Stomach (tissue), 4 donors: ENCODE measurements around the gene CWH43.

Experiments used
- EP300 ChIP-seq: sonication (generic); formaldehyde crosslinking; IDR thresholded peaks from one replicate; pipeline ENCODE4 v1.6.1; 2017; ENCODE audit warnings: antibody characterized with exemption
- POLR2A ChIP-seq, 4 donors: fragments of 450-650 bp; IDR thresholded peaks; one replicate each; pipeline ENCODE4 v1.6.1; 2016; ENCODE audit warnings: antibody characterized with exemption in 4 of 4, control low read depth in 2 of 4, mild to moderate bottlenecking in 1 of 4, moderate library complexity in 1 of 4
- POLR2AphosphoS5 ChIP-seq, 3 donors: sonication (generic); formaldehyde crosslinking; IDR thresholded peaks; one replicate each; pipeline ENCODE4 v1.6.1; 2016; ENCODE audit warnings: antibody characterized with exemption in 3 of 3
- TF ChIP-seq, protein P1 (sequence below), 7 experiments: fragments of 450-650 bp in 4 of 7; fragments of 200-600 bp in 3 of 7; sonication (generic) in 3 of 7; IDR thresholded peaks; one replicate each; pipeline ENCODE4 v1.5.1; 2016 to 2019; ENCODE audit warnings: antibody characterized with exemption in 7 of 7, control low read depth in 2 of 7, mild to moderate bottlenecking in 1 of 7

DNA sequence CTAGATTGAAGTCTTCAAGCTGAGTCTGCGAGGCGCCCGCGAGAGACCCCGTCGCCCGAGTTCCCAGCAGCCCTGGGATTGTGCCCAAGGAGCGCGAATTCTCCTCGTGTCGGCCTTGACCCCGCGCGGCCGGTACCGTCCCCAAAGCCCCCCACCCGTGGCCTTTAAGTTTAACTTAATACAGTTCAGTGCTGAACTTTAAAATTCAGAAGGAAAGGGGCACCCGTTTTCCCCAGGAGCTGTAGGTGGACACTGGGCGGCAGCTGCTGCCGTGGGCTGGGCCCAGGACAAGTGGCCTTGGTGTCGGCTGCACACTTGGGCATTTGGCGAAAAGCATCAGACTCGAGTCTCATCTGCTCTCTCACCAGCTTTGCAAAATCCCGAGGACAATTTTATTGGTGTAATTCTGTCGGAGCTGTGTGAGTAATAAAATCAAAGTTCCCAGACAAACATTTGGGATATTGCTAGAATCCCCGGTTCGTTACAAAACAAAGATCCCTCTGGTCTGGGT, 634 bp downstream of the CWH43 start:
- TF ChIP-seq, protein P1, sequence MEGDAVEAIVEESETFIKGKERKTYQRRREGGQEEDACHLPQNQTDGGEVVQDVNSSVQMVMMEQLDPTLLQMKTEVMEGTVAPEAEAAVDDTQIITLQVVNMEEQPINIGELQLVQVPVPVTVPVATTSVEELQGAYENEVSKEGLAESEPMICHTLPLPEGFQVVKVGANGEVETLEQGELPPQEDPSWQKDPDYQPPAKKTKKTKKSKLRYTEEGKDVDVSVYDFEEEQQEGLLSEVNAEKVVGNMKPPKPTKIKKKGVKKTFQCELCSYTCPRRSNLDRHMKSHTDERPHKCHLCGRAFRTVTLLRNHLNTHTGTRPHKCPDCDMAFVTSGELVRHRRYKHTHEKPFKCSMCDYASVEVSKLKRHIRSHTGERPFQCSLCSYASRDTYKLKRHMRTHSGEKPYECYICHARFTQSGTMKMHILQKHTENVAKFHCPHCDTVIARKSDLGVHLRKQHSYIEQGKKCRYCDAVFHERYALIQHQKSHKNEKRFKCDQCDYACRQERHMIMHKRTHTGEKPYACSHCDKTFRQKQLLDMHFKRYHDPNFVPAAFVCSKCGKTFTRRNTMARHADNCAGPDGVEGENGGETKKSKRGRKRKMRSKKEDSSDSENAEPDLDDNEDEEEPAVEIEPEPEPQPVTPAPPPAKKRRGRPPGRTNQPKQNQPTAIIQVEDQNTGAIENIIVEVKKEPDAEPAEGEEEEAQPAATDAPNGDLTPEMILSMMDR (IDR thresholded peaks at IDR 0.05): no peak
- TF ChIP-seq POLR2A (IDR thresholded peaks at IDR 0.05): no peak
- TF ChIP-seq POLR2AphosphoS5 (IDR thresholded peaks at IDR 0.05): no peak
- TF ChIP-seq EP300: no peak
